Endodermal cell (in vitro differentiated cells): Measurements from ENCODE around the gene CNTN6. TPM values are rescaled to one million over a fixed set of nuclear protein-coding genes. Genes with fewer than 3 reads are reported as not detected.

Source experiments
- DNase-seq: peaks from one replicate; pipeline ENCODE4 v3.0.0-alpha.2; 2017
- H3K27ac ChIP-seq: 2 replicates; pipeline ENCODE4 v1.5.1; 2013; ENCODE audit warnings: mild to moderate bottlenecking, low read depth, low read length, moderate library complexity
- H3K27me3 ChIP-seq: 2 replicates; pipeline ENCODE4 v1.6.1; 2013; ENCODE audit warnings: mild to moderate bottlenecking, low read length, moderate library complexity; ENCODE audit not compliant: insufficient read depth, control insufficient read depth, poor library complexity, severe bottlenecking
- H3K36me3 ChIP-seq: 2 replicates; pipeline ENCODE4 v1.7.0; 2013; ENCODE audit warnings: mild to moderate bottlenecking, low read length, moderate library complexity; ENCODE audit not compliant: control insufficient read depth, insufficient read depth
- H3K4me1 ChIP-seq: one replicate; pipeline ENCODE4 v1.7.0; 2013; ENCODE audit warnings: low read length; ENCODE audit not compliant: control insufficient read depth, insufficient read depth
- H3K4me3 ChIP-seq: 2 replicates; pipeline ENCODE4 v1.5.1; 2013; ENCODE audit warnings: mild to moderate bottlenecking, low read length, moderate library complexity
- H3K9ac ChIP-seq: 2 replicates; pipeline ENCODE4 v1.6.1; 2013; ENCODE audit warnings: mild to moderate bottlenecking, low read length, moderate library complexity; ENCODE audit not compliant: poor library complexity, severe bottlenecking; ENCODE audit errors: extremely low read depth
- H3K9me3 ChIP-seq: 2 replicates; pipeline ENCODE4 v1.6.1; 2013; ENCODE audit warnings: mild to moderate bottlenecking, low read length, moderate library complexity; ENCODE audit not compliant: control insufficient read depth
- H3K27ac Mint-ChIP-seq: 2 replicates; pipeline ENCODE4 v1.8.0; 2020; ENCODE audit warnings: mixed read lengths
- H3K27me3 Mint-ChIP-seq: 2 replicates; pipeline ENCODE4 v1.8.0; 2021; ENCODE audit warnings: mild to moderate bottlenecking, mixed read lengths; ENCODE audit not compliant: insufficient read depth
- H3K36me3 Mint-ChIP-seq: 2 replicates; pipeline ENCODE4 v1.8.0; 2020; ENCODE audit warnings: low read depth, mixed read lengths
- H3K4me1 Mint-ChIP-seq: 2 replicates; pipeline ENCODE4 v1.8.0; 2020; ENCODE audit warnings: mixed read lengths
- H3K4me3 Mint-ChIP-seq: 2 replicates; pipeline ENCODE4 v1.8.0; 2020; ENCODE audit warnings: mild to moderate bottlenecking, moderate library complexity, mixed read lengths
- H3K9me3 Mint-ChIP-seq: 2 replicates; pipeline ENCODE4 v1.8.0; 2020; ENCODE audit warnings: mild to moderate bottlenecking, mixed read lengths
- CTCF ChIP-seq: fragments of 200-600 bp; sonication (generic); conservative IDR thresholded peaks from 2 replicates; pipeline ENCODE4 v1.5.0; 2021; ENCODE audit warnings: antibody characterized with exemption, mild to moderate bottlenecking
- whole genome bisulfite sequencing, 2 experiments: methylation state at CpG; one replicate each; pipeline versions ENCODE4 v1.1.5 to v1.1.7; 2013; ENCODE audit warnings: missing lambda C conversion rate in 2 of 2, mixed read lengths in 1 of 2; ENCODE audit not compliant: insufficient coverage in 1 of 2, insufficient read length in 1 of 2; 5-methylcytosine and 5-hydroxymethylcytosine counted together
- total RNA-seq, 2 donors: library from RNA; stranded (reverse); fragmentation: NEBNext Ultra II Directional in 1 of 2; extraction: Animal tissue kit (Norgen Biotek cat#: 25700) in 1 of 2; gene quantifications; 2 replicates in 1 of 2; 3 replicates in 1 of 2; pipeline ENCODE4 v1.2.1, GENCODE V29; 2021

The CNTN6 gene
- total RNA-seq, 2 donors from 2014 or later: 0.31 to 0.51 TPM

DNA sequence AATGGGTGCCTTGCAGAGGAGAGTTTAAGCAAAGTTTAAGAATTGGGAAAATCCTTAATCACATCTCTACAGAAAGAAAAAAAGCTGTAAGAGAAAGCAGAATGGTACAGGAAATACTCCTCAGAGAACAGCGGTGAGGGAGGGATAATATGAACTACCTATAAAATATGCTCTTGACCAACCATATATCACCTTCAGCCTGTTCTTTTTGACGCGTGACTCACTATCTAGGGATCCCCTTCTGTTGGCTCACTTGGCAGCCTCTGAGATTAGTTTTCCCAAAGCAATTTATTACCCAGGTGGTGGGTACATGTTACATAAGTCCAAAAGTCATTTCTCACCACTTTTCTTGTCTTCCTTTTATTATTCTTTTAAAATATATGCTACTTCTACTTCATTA lies 97.7 kb downstream of the CNTN6 start:
- Histone ChIP-seq H3K27me3 (no peaks in the 10 kb centered on the region), H3K9ac (no peak overlapping the region), H3K27ac (no peak overlapping the region), H3K4me3 (no peak overlapping the region), H3K4me1 (no peaks in the 10 kb centered on the region), H3K36me3 (no peaks in the 10 kb centered on the region), H3K9me3 (peaks cover 10% of the 10 kb centered on the region)
- Mint-ChIP-seq H3K36me3 (no peaks in the 10 kb centered on the region), H3K4me3 (no peak overlapping the region), H3K27me3 (no peaks in the 10 kb centered on the region), H3K27ac (no peak overlapping the region), H3K4me1 (peaks cover 31% of the 10 kb centered on the region), H3K9me3 (no peaks in the 10 kb centered on the region)
- 89% methylated on average over 3 of the region's 3 CpGs; no CpG with 5 or more reads in 1 of the 2 experiments for WGBS, 2 experiments
- DNase-seq: no peak
- TF ChIP-seq CTCF: no peak

- TF ChIP-seq CTCF: no peak
- Histone ChIP-seq H3K4me3 (no peak overlapping the region), H3K4me1 (peaks cover 1% of the 10 kb centered on the region), H3K9me3 (peaks cover 10% of the 10 kb centered on the region), H3K9ac (no peak overlapping the region), H3K27me3 (no peaks in the 10 kb centered on the region), H3K27ac (no peak overlapping the region), H3K36me3 (no peaks in the 10 kb centered on the region)
- Mint-ChIP-seq H3K27ac (no peak overlapping the region), H3K36me3 (no peaks in the 10 kb centered on the region), H3K4me3 (no peak overlapping the region), H3K9me3 (no peaks in the 10 kb centered on the region), H3K27me3 (no peaks in the 10 kb centered on the region), H3K4me1 (peaks cover 34% of the 10 kb centered on the region)
- WGBS, 2 experiments: 94% methylated on average over 1 of the region's 1 CpG; no CpG with 5 or more reads in 1 of the 2 experiments
- no peak for DNase-seq
Measured at GRCh38 chr3:1191026-1191425, 98.2 kb downstream of the CNTN6 start.

GRCh38 chr3:1195947-1196346 lies 103.1 kb downstream of the CNTN6 start:
- Histone ChIP-seq H3K4me1 (peaks cover 3% of the 10 kb centered on the region), H3K4me3 (no peak overlapping the region), H3K9ac (no peak overlapping the region), H3K36me3 (no peaks in the 10 kb centered on the region), H3K9me3 (peaks cover 17% of the 10 kb centered on the region), H3K27me3 (no peaks in the 10 kb centered on the region), H3K27ac (no peak overlapping the region)
- no peaks in the 10 kb centered on the region for H3K9me3 Mint-ChIP-seq
- peak overlapping the region; percentile 27 for H3K27ac Mint-ChIP-seq
- no peak for TF ChIP-seq CTCF
- no peaks in the 10 kb centered on the region for H3K36me3 Mint-ChIP-seq
- H3K4me1 Mint-ChIP-seq: peaks cover 40% of the 10 kb centered on the region
- no peak overlapping the region for H3K4me3 Mint-ChIP-seq
- 84% methylated on average over 1 of the region's 1 CpG; no CpG with 5 or more reads in 1 of the 2 experiments for WGBS, 2 experiments
- no peaks in the 10 kb centered on the region for H3K27me3 Mint-ChIP-seq
- DNase-seq: no peak
